Panc1 (cell line): ENCODE results near the gene HSPB9. TPM values are rescaled to one million over a fixed set of nuclear protein-coding genes. Genes with fewer than 3 reads are reported as not detected.

Experiments used
- ATAC-seq: fragments of 200-7000 bp; cut with Tn5 transposase; 2 replicates; pipeline ENCODE4 v1.9.1; 2020; ENCODE audit warnings: mild to moderate bottlenecking, moderate library complexity
- BruUV-seq: library from RNA; stranded (reverse); fragments of 400-500 nt; replicated peaks from 2 replicates; lab custom pipeline; 2021; lab: Mats Ljungman, UMichigan
- CTCF ChIA-PET: fragments of 300-600 bp; sonication (Branson Sonifier 250); formaldehyde crosslinking; loops from one replicate; lab custom pipeline; 2022; ENCODE audit warnings: antibody characterized with exemption; lab: Charles Lee
- POLR2A ChIA-PET: fragments of 300-600 bp; sonication (Branson Sonifier 250); formaldehyde crosslinking; loops from one replicate; lab custom pipeline; 2022; ENCODE audit warnings: antibody characterized with exemption; lab: Charles Lee
- DNase-seq: peaks from one replicate; pipeline ENCODE4 v3.0.0-alpha.2; 2010; ENCODE audit warnings: low read depth, low spot score
- H3K27ac ChIP-seq: 2 replicates; pipeline ENCODE4 v1.5.1; 2011; ENCODE audit warnings: mild to moderate bottlenecking, low read length, inconsistent platforms
- H3K27me3 ChIP-seq: fragments of 200-500 bp; sonication (Bioruptor generic); 2 replicates; pipeline ENCODE4 v1.6.0; 2014; ENCODE audit warnings: low read length, inconsistent platforms; ENCODE audit not compliant: control insufficient read depth, insufficient read depth
- H3K36me3 ChIP-seq: fragments of 200-500 bp; sonication (Bioruptor generic); 2 replicates; pipeline ENCODE4 v1.5.1; 2014; ENCODE audit warnings: inconsistent platforms, mild to moderate bottlenecking, low read length, moderate library complexity; ENCODE audit not compliant: control insufficient read depth, insufficient read depth
- H3K4me1 ChIP-seq: 2 replicates; pipeline ENCODE4 v1.5.1; 2011; ENCODE audit warnings: inconsistent platforms, mild to moderate bottlenecking, low read length, moderate library complexity; ENCODE audit not compliant: control insufficient read depth, insufficient read depth
- H3K4me3 ChIP-seq, 2 experiments: 2 replicates each; pipeline ENCODE4 v1.5.1; 2011 to 2012; ENCODE audit warnings: low read depth in 2 of 2, low read length in 2 of 2, mild to moderate bottlenecking in 2 of 2, inconsistent platforms in 1 of 2, moderate library complexity in 1 of 2
- H3K9me3 ChIP-seq: fragments of 200-500 bp; sonication (Bioruptor generic); 2 replicates; pipeline ENCODE4 v1.5.1; 2014; ENCODE audit warnings: low read depth, mild to moderate bottlenecking, inconsistent platforms, low read length, moderate library complexity; ENCODE audit not compliant: control insufficient read depth, insufficient read depth
- POLR2AphosphoS5 ChIP-seq: IDR thresholded peaks from 2 replicates; pipeline ENCODE4 v1.6.1; 2012; ENCODE audit warnings: mild to moderate bottlenecking, low read depth, low read length, moderate library complexity
- REST ChIP-seq, 2 experiments: IDR thresholded peaks; 2 replicates each; pipeline ENCODE4 v1.6.1; 2011 to 2012; ENCODE audit warnings: low read depth in 2 of 2, control low read depth in 1 of 2, low read length in 1 of 2, mild to moderate bottlenecking in 1 of 2, moderate library complexity in 1 of 2; ENCODE audit not compliant: insufficient read depth in 1 of 2
- SIN3A ChIP-seq: IDR thresholded peaks from 2 replicates; pipeline ENCODE4 v1.6.1; 2012; ENCODE audit warnings: low read depth, mild to moderate bottlenecking, low read length, moderate library complexity, borderline replicate concordance; ENCODE audit not compliant: insufficient read depth
- TCF7L2 ChIP-seq: IDR thresholded peaks from 2 replicates; pipeline ENCODE4 v1.6.1; 2011; ENCODE audit warnings: mild to moderate bottlenecking, low read depth, low read length, inconsistent platforms
- in situ Hi-C: cut with HindIII; loops from 2 replicates; pipeline ENCODE4 v1.10.0; 2016; ENCODE audit warnings: low sequenced_read_pairs, low pct_unique_long_range_greater_than_20kb
- intact Hi-C: fragments of 100-400 bp; cut with micrococcal nuclease; formaldehyde crosslinking; loops from one replicate; pipeline ENCODE4 v1.10.0; 2022; ENCODE audit not compliant: unreplicated experiment
- total RNA-seq: library from RNA; stranded (reverse); gene quantifications from one replicate; pipeline ENCODE4 v1.2.1, GENCODE V29; 2021; ENCODE audit not compliant: unreplicated experiment
- TF ChIP-seq, protein P1 (sequence below): fragments of 450-650 bp; IDR thresholded peaks from 2 replicates; pipeline ENCODE4 v1.5.1; 2017; ENCODE audit warnings: mild to moderate bottlenecking

The HSPB9 gene
- total RNA-seq, 1 experiment from 2014 or later = not detected

- ChIA-PET POLR2A (no interaction called here), CTCF (no interaction called here)
- H3K4me3 ChIP-seq = no peak overlapping the region
- no peak overlapping the region for H3K27ac ChIP-seq
- H3K9me3 ChIP-seq = no peaks in the 10 kb centered on the region
- ATAC-seq = no peak
- TF ChIP-seq POLR2AphosphoS5 = no peak
- TF ChIP-seq REST (IDR thresholded peaks at IDR 0.05; ENCODE audit: insufficient read depth in 1 of 2, low read depth in 2 of 2, low read length in 1 of 2) = no peak
- TF ChIP-seq, protein P1, sequence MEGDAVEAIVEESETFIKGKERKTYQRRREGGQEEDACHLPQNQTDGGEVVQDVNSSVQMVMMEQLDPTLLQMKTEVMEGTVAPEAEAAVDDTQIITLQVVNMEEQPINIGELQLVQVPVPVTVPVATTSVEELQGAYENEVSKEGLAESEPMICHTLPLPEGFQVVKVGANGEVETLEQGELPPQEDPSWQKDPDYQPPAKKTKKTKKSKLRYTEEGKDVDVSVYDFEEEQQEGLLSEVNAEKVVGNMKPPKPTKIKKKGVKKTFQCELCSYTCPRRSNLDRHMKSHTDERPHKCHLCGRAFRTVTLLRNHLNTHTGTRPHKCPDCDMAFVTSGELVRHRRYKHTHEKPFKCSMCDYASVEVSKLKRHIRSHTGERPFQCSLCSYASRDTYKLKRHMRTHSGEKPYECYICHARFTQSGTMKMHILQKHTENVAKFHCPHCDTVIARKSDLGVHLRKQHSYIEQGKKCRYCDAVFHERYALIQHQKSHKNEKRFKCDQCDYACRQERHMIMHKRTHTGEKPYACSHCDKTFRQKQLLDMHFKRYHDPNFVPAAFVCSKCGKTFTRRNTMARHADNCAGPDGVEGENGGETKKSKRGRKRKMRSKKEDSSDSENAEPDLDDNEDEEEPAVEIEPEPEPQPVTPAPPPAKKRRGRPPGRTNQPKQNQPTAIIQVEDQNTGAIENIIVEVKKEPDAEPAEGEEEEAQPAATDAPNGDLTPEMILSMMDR = no peak
- no peak for TF ChIP-seq TCF7L2
- no peak for TF ChIP-seq SIN3A
- no TSS peak for BruUV-seq
- intact Hi-C loops (no loop called here), in situ Hi-C loops (no loop called here)
- no peaks in the 10 kb centered on the region for H3K36me3 ChIP-seq
- DNase-seq = no peak
- no peaks in the 10 kb centered on the region for H3K4me1 ChIP-seq
- H3K27me3 ChIP-seq = no peaks in the 10 kb centered on the region
These were observed 44.1 kb upstream of the HSPB9 start for GRCh38 chr17:42078396-42079043.

- ChIA-PET POLR2A (interaction anchor here (0.6 kb wide), 1 partner anchor 60 kb away, joined by 5 read pairs; the partner anchor contains the start of gene NKIRAS2), CTCF (interaction anchor here (0.6 kb wide), 1 partner anchor 107 kb away, joined by 3 read pairs; no protein-coding TSS in a partner anchor)
- no peak overlapping the region for H3K4me3 ChIP-seq
- intact Hi-C loops (no loop called here), in situ Hi-C loops (no loop called here)
- no peaks in the 10 kb centered on the region for H3K4me1 ChIP-seq
- BruUV-seq = no TSS peak
- DNase-seq = no peak
- H3K27ac ChIP-seq = no peak overlapping the region
- ATAC-seq = no peak
- H3K9me3 ChIP-seq = no peaks in the 10 kb centered on the region
- TF ChIP-seq, protein P1 = no peak
- TF ChIP-seq REST (IDR thresholded peaks at IDR 0.05; ENCODE audit: insufficient read depth in 1 of 2, low read depth in 2 of 2, low read length in 1 of 2) (no peak), TCF7L2 (no peak), POLR2AphosphoS5 (no peak)
- no peaks in the 10 kb centered on the region for H3K36me3 ChIP-seq
- no peaks in the 10 kb centered on the region for H3K27me3 ChIP-seq
These were observed 43.1 kb upstream of the HSPB9 start for GRCh38 chr17:42079541-42079940.
